Activated CD4-positive, alpha-beta T cell treated with anti-CD3 and anti-CD28 coated beads for 48 hours (primary cell): ENCODE data around the gene MRPL53.

Source experiments
- DNase-seq: peaks from one replicate; pipeline ENCODE4 v3.0.0-alpha.2; 2020

MRPL53 gene

DNA sequence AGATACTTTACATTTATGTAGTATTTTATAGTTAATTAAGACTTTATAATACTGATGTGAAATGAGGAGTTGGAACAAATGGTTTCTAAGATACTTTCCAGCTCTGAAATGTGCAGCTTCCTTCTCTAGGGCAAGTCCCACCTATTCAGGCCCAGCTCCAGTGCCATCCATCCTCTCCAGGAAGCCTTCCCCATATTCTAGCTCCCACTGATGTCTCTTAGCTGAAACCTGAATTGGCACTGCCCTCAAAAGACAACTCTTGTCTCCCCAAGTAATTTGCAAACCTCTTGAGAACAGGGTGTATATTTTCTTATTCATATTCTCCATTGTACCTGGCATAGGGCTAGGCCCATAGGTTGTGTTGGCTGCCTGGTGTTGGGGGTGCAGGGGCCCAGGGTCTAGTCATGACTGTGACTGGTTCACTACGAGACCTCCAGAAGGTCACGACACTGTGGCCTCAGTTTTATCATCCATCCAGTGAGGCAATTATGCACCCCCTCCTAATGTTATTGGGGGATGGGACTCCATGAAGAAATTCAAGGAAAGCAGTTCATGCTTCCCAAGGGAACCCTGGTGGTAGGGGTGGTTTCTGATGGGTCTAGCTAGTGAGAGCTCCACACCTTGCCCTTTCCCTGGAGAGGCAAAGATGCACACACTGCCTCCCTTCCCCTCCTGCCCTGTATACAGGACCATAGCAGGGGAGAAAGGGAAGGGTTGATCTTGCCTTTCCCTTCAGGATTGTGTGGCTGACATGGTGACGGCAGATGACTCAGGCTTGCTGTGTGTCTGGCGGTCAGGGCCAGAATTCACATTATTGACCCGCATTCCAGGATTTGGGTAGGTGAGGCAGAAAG lies 48.1 kb downstream of the MRPL53 start:
- no peak for DNase-seq

DNA sequence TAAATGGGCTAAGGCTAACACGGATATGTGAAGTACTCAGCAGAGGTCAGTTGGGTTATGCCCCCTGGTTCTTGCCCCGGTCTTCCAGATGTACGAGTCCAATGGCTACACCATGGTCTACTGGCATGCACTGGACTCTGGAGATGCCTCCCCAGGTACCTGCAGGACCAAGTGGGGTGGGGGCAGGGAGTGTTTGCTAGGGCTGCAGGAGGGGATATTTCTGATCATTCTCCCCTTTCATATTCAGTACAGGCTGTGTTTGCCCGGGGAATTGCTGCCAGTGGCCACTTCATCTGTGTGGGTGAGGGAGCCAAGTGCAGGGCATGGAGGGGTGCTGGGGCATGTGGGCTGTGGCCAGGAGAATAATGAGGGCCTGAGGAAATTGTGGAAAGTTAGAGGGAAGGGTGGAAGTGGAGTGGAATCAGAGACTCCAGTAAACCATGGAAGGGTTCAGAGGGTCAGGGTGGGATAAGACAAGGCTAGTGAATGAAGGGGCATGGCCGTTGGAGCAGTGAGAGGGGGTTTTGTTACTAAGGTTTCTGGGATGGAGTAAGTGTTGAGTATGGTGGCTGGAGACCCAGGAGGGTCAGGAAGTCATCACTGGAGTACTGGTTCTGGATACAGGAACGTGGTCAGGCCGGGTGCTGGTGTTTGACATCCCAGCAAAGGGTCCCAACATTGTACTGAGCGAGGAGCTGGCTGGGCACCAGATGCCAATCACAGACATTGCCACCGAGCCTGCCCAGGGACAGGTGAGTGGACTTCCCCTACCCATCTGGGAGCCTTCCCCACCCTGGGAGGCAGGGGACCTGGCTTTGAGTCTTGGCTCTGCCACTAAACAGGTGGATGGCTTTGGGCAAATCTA lies 49.0 kb downstream of the MRPL53 start:
- DNase-seq = no peak
